Measurements from ENCODE around the gene FCN2.

GRCh38 chr9:134836406-134836970 is 44.1 kb upstream of the FCN2 start:
- TF ChIP-seq, protein P1, sequence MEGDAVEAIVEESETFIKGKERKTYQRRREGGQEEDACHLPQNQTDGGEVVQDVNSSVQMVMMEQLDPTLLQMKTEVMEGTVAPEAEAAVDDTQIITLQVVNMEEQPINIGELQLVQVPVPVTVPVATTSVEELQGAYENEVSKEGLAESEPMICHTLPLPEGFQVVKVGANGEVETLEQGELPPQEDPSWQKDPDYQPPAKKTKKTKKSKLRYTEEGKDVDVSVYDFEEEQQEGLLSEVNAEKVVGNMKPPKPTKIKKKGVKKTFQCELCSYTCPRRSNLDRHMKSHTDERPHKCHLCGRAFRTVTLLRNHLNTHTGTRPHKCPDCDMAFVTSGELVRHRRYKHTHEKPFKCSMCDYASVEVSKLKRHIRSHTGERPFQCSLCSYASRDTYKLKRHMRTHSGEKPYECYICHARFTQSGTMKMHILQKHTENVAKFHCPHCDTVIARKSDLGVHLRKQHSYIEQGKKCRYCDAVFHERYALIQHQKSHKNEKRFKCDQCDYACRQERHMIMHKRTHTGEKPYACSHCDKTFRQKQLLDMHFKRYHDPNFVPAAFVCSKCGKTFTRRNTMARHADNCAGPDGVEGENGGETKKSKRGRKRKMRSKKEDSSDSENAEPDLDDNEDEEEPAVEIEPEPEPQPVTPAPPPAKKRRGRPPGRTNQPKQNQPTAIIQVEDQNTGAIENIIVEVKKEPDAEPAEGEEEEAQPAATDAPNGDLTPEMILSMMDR (optimal IDR thresholded peaks at IDR 0.05 in 1 of 3, IDR thresholded peaks at IDR 0.05 in 1 of 3, conservative IDR thresholded peaks at IDR 0.05 in 1 of 3; ENCODE audit: extremely low read depth in 1 of 3, insufficient read depth in 2 of 3, low read length in 3 of 3), result no peak
- TF ChIP-seq EZH2 (IDR thresholded peaks at IDR 0.05; ENCODE audit: low read length), result no peak

Data from keratinocyte (primary cell).